Measurements from ENCODE around the gene CAPZB.

DNA sequence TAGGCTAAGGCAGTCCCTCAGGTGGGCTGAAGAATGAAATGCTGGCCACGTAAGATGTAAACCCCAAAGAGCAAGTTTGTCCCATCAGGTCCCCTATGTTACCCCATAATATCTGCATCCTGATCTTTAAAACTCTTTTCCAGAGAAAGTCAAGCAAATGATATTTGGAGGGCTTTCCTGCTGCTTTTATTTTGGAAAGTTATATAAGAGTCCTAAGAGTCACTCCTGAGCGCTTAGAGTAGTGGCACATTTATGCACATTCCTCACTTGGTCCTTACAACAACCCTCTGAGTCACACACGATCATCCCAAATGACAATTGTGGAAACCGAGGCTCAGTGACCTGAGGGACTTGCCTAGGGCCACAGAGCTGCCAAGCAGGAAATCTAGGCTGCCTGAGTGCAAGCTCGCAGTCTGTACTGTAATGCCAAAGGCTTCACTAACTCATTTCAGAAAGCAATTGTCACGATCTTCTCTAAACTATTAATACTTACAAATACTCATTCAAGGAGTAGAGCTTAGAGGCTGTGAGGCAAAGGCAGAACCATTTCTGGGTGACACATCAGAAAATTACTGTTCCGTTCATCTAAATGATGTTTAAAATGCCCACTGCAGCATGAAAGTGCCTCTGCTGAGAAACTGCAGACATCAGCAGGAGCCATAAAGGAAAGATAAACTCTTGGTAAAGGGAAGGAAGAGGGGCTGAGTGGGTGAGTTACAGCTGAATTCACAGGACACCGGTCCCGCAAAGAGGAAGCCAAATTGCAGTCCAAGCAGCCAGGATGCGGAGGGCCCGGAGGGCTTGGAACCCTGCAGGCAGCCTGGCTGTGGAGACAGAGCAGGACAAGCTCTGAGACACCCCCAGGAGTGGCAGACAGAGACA is 30.8 kb downstream of the CAPZB start:
- TF ChIP-seq, protein P1, sequence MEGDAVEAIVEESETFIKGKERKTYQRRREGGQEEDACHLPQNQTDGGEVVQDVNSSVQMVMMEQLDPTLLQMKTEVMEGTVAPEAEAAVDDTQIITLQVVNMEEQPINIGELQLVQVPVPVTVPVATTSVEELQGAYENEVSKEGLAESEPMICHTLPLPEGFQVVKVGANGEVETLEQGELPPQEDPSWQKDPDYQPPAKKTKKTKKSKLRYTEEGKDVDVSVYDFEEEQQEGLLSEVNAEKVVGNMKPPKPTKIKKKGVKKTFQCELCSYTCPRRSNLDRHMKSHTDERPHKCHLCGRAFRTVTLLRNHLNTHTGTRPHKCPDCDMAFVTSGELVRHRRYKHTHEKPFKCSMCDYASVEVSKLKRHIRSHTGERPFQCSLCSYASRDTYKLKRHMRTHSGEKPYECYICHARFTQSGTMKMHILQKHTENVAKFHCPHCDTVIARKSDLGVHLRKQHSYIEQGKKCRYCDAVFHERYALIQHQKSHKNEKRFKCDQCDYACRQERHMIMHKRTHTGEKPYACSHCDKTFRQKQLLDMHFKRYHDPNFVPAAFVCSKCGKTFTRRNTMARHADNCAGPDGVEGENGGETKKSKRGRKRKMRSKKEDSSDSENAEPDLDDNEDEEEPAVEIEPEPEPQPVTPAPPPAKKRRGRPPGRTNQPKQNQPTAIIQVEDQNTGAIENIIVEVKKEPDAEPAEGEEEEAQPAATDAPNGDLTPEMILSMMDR (IDR thresholded peaks at IDR 0.05) = no peak
- no peak for TF ChIP-seq POLR2A (IDR thresholded peaks at IDR 0.05)

Measured in lower leg skin (tissue), 3 donors.